HG02852 (cell line): ENCODE results near the gene TWIST2.

ENCODE experiments used
- ATAC-seq: cut with Tn5 transposase; IDR thresholded peaks from one replicate; pipeline ENCODE4 v1.9.1; 2021; ENCODE audit warnings: mild to moderate bottlenecking, moderate library complexity; ENCODE audit not compliant: unreplicated experiment

The TWIST2 gene

DNA sequence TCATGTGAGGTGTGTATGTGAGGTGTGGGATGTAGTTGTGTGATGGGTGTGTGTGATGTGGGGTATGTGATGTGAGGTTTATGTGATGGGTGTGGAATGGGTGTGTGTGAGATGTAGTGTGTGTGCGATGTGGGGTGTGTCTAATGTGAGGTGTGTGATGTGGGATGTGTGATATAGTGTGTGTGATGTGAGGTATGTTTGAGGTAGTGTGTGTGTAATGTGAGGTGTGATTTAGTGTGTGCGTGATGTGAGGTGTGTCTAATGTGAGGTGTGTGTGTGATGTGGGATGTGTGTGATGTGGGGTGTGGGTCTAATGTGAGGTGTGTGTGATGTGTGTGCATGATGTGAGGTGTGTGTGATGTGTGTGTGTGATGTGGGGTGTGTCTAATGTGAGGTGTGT is 55.3 kb downstream of the TWIST2 start:
- no peak for ATAC-seq

DNA sequence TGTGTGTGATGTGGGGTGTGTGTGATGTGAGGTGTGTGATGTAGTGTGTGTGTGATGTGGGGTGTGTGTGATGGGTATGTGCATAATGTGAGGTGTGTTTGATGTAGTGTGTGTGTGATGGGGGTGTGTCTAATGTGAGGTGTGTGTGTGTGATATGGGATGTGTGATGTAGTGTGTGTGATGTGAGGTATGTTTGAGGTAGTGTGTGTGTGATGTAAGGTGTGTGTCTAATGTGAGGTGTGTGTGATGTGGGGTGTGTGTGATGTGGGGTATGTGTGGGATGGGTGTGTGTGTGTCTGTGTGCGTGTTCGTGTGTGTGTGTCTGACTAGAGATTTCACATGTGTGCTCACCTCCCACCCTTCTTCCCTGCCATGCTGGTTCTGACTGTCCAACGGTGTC is 56.3 kb downstream of the TWIST2 start:
- no peak for ATAC-seq

DNA sequence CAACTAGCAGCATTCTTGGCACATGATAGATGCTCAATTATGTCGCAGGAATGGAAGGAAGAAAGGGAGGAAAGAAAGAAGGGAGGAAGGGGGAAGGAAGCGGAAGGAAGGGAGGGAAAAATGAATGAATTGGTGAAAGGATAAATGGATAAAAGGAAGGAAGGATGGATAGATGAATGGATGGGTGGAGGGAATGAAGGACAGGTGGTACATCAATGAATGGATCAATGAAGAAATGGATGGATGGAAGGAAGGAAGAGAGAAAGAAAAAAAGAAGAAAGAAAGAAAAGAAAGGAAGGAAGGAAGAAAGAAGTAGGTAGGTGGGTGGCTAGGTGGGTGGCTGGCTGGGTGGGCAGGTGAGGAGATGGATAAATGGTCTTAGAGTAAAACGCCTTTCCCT is 56.8 kb downstream of the TWIST2 start:
- no peak for ATAC-seq

DNA sequence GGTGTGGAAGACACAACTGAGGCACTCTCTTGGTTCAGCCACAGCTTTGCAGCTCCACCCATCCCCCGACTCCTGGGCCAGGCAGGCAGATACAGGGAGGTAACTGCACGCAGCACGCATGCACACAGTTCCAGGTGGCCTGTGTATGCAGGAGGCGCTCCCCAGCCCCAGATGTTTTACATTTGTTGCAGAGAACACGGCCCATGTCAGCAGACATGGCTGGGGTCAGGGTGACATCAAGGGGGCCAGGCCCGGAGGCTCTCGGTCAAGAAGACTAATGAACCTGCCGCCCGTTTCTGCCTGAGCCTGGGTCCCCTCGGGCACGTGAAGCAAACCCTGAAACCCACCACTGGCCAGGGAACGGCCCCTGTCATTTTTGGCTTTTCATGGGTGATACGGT is 57.3 kb downstream of the TWIST2 start:
- ATAC-seq = no peak

DNA sequence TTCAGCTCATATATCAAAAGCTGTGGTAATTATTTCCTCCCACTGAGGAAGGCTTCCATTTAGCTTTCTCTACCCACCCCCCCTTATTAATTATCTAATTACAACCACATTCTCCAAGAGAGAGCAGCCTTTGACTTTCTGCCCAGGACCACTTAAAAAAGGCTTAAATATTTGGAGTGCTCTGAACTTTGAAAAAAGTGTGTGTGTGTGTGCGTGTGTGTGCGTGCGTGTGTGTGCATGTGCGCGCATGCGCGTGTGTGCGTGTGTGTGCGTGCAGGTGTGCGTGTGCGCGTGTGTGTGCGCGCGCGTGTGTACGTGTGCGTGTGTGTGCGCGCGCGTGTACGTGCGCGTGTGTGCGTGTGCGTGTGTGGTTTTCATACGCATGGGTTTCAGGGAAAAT is 57.8 kb downstream of the TWIST2 start:
- no peak for ATAC-seq

DNA sequence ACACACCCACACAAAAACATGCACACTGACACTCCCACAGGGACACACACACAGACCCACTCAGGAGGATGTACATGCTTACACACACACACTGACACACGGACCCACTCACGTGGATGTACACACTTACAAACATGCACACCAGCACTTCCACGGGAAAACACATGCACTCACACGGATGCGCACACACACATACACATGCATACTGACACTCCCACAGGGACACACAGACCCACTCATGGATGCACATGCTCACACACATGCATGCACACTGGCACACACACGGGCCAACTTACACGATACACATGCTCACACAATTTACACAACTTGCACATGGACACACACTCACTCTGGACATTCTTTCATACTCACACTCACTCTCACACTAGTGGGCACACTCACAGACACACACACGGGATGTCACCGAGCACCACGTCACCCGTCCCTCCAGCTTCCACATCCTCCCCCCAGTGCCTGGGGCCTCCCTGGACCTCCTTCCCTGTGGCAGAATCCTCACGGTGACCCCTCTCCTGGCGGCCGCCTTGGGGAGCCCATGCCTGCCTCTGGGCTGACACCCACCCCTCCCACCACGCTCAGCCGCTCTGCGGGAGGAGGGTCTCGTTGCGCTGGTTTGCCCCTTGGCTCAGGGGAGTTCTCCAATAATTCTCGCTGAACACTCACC is 58.5 kb downstream of the TWIST2 start:
- no peak for ATAC-seq

DNA sequence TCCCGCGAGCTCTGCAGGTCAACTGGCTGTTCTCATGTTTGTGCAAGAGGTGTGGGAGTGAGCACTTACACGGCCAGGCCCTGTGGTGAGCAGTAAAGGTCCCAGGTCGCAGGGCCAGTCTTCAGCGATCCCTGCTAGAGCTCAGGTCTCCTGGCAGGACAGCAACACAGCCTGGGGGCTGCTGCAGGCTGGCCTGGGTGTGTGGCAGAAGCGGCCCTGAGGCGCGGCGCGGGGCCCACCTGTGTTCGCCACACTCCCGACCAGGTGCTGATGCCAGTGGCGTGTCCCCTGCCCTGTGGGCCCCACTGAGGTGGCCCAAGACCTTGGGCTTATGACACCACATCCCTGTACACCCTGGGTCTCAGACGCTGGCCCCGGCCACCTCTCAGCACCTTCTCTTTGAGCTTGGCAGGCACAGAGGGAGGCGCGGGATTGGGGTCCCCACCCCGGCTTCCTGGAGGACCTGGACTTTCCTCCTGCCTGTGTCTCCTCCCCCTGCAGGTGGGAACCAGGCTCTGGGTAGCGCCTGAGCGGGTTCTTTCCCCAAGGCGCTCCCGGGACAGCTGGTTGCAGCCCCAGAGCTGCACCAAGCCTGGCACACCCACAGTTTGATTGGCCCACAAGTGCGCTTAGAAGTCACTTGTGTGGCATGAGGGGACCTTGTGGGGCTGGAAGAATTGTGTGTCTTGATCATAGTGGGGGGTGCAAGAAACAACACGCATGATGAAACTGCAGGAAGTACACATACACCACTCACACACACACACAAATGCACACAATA is 59.2 kb downstream of the TWIST2 start:
- no peak for ATAC-seq

DNA sequence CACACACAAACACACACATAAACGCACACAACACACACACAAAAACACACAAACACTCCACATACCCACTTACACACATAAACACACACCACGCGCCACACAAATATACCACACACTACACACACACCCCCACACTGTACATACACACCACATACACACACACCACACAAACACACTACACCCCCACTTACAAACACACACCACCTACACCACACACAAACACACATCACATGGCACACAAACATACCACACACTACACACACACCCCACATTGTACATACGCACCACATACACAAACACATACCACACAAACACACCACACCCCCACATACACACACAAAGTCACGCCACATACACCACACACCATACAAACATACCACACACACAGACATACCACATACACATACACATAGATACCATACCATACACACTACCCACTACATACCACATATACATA is 59.9 kb downstream of the TWIST2 start:
- ATAC-seq = no peak

DNA sequence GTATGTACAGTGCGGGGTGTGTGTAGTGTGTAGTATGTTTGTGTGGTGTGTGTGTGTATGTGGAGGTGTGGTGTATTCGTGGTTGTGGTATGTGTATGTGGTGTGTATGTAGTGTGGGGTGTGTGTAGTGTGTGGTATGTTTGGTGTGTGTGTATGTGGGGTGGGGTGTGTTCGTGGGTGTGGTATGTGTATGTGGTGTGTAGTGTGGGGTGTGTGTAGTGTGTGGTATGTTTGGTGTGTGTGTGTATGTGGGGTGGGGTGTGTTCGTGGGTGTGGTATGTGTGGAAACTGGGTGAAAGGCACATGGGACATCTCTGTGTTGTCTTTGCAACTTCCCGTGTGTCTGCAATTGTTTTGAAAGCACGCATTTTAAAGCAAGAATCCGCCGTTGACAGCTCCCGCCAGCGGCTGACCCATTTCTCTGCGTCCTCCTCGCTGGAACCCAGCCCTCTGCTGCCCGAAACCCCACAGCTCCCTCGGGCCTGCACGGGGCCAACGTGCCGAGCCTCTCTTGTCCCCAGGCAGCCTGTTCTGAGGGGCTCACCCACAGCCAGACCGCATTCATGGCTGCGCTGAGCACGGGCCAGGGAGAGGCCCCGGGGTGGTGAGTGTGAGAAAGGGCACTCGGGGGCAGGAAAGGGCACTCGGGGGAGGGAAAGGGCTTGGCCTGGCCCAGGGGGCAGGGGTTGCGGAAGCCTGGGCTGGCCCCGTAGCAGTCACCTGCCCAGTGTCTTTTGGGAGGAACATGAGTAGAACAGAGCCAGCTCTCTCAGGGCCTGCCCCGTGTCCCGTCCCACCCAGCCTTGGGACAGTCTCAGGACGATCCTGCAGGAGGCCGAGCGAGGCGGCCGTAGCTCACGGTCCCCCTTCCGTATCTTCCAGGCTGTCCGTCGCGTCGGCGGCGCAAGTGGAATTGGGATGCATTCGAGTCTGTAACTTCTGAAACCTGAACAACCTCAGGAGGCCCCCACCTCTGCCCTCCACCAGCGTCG is 61.4 kb downstream of the TWIST2 start:
- ATAC-seq = no peak

DNA sequence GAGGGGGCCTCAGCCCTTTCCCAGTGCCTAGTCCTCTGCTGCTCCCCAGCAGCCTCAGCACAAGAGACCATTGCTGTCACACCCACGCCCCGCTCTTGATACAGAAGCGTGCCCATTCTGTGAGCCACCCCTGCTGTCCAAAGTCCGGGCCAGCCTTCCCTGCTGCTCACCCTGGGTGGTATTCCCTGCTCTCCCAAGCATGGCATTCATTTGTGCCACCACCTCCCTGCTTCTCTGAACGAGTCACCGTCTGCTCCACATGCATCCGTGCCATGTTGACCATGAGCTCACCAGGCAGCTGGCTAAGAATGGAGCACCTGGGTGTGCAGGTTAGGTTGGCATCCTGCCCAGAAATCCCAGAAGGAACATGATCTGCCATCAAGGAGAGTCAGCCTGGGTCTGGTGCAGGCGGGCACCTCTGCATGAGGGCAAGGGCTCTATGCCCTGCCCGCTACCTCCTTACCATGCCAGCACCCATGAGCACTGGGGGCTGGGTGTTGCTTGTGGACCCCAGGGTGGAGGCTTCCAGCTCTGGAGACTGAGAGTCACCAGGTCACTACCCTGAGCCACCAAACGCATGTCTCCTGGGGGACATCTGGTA is 63.0 kb downstream of the TWIST2 start:
- ATAC-seq = no peak

DNA sequence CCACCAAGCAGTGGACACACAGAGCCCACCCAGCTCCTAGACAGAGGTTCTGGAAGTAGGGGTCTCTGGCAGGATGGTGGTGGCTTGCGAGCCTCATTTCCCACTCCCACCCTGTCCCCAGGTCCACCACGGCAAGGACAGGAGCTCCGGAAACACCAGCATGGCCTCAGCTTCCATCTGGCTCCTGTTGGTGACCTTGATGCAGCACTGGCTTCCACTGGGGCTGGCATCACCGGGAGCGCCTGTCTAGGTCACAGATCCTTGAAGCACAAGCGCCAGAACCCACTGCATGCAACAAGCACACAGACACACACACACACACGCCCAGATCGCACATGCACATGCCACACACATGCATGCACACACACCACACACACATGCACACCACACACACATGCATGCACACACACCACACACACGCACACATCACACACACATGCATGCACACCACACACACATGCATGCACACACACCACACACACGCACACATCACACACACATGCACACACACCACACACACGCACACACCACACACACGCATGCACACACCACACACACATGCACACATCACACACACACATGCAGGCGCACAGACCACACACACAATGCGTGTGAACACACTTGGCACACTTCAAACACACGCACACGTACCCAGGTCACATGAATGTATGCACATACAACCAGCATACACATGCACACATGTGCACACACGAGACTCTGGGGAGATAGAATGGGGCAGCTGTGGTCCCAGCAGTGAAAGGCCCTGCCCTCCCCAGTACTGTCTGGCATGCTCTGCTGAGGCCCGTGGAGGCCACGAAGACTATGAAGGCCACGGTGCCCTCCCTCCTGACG is 63.7 kb downstream of the TWIST2 start:
- ATAC-seq = no peak

DNA sequence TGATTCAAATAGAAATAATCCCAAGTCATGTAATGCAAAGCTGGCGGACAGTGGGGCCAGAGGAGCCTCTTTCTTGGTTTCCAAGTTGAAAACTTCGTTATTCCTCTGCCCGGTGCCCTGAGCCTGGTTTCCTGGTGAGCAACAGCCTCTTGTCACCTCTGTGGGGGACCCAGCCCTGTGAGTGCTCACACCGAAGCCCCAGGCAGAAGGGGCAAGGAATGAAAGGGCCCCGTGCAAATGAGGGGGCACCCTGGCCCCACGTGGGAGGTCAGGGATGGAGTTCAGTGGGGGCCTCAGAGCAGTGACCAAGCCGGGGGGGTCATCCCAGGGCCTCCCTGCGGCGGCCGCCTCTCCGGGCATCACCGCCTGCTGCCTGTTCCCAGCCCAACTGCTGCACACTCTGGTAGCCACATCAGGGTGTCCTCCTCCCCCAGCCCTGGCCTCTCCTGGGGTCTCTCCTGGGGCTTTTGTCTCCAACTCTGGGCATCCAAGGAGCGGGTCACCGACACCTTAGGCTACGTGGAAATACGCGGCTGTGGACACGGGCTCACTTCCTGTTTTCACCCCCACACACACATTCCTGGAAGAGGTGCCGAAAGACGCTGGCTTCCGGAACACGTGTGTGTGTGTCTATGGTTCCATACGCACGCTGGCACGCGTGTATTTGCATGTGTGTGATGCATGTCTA is 64.5 kb downstream of the TWIST2 start:
- no peak for ATAC-seq

DNA sequence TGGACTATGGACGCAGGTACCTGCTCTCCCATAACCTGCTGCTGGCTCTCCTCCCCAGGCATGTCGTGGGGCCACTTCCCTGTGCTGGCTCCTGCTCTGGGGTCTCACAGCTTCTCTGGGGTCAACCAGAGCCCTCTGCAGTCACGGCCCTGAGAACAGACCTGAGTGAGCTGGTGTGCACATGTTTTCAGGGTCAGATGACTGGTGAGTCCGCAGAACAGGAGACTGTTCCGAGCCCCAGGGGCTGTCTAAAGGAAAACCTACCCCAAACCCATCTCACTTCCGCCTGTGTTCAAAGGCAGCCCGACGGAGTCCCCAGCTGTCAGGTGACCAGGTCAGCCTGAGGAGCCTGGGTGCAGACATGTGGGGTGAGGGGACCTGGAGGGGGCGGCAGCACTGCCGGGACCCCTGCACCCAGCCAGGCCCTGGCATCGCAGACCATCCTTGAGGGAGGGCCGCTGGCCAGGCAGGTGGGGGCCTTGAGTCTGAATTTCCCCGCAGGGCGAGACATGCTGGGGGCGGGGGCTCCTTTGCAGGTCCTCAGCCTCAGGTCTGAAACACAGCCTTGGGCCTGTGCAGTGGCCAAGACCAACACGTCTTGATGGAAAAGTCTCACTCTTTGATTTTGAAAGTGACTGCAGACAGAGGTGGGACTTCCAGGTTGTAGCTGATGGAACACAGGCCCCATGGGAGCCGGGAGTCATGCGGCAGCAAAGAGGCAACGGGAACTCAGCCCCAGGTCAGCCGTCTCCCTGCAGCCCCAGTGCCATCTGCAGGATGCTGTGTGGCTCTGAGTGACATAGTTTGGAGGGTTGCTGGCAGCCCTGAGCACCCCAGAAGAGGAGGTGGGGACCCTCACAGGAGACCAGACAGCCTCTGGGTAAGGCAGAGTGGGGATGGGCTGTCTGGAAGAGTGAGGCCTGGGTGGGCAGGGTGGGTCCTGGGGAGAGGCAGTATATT is 65.3 kb downstream of the TWIST2 start:
- ATAC-seq = no peak

DNA sequence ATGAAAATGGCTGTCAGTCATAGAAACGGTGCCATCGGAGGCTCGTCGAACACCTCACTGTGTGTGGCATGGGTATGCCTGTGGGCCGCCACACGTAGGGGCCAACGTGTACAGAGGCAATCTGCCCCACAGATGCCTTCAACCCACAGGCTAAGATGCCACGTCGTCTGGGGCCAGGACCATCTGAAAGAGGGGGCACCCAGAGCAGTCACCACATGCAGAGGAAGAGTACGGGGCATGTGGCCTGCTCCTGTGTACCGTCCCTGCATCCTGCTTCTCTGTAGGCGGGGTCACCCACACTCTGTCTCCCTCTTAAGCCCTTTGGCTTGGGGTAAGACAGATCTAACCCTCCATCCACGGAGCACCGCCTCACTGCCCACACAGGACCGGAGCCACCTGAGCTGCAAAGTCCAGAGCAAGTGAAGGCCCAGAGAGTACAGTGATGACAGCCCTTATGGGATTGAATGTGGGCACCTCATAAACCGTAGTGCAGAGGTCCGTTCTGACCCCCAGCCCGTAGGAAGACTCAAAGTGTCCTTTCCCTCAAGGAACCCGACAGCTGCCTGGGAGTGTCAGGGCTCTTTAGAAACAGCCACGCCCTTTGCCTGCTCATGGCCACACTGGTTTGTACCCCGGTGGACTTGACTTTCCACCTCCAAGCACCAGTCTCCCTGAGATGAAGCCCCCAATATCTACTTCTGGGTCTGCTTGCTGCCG is 66.2 kb downstream of the TWIST2 start:
- ATAC-seq = no peak

DNA sequence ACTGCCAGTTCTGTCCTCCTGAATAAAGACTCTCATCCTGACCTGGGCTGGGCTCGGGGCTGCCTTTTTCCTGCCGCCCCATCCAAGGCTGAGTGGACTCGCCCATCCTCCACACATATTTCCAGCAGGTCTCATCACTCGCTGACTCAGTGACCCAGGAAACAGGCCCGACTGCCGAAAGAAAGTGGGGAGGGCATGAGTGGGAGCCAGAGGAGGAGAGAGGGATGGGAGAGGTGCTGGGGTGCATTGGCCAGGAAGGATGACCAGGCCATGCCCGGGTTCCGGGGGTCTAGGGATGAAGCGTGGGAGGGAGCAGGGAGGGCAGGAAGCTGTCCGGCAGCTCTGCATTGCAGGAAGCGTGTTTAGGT is 66.7 kb downstream of the TWIST2 start:
- no peak for ATAC-seq

DNA sequence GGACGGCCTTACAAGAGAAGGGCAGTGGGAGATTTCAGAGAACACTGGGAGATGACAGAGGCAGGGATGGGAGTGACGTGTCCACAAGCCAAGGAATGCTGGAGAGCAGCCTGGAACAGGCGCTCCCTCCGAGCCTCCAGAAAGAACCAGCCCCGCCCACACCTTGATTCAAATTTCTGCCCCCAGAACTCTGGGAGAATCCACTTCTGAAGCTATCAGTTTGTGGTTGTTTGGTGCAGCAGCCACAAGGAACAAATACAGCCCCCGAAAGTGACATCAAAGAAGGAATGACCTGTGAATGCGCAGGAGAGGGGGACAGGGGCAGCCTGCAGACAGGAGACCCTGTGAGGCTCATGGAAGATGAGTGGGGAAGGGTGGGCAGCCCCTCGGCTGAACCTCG is 67.3 kb downstream of the TWIST2 start:
- no peak for ATAC-seq

DNA sequence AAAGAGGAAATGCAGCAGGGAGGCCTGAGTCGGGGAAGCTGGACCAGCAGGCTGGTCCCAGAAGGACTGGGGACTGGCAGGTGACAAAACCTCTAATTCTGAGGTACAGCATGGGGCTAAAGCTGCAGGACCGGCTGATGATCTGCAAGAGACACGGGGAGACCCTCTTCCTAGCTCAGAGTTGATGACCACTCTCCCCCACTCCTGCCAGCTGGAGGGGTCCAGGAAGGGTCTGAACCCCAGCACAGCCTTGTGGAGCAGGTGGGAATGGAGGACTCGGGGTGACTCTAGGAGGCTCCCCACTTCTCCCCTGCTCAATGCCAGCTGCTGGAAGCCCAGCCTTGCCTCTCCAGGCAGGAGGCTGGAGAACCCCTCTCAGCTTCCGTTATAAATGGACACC is 67.7 kb downstream of the TWIST2 start:
- ATAC-seq = no peak
